Chondrocyte (in vitro differentiated cells): Measurements from ENCODE around the gene MXI1. TPM values are rescaled to one million over a fixed set of nuclear protein-coding genes. Genes with fewer than 3 reads are reported as not detected.
A peak's percentile ranks its signal among the peaks of the same experiment; 100 is the strongest.

ENCODE experiments used
- DNase-seq: peaks from one replicate; pipeline ENCODE4 v3.0.0; 2021; ENCODE audit warnings: mixed read lengths, low spot score
- H3K27ac Mint-ChIP-seq: one replicate; pipeline ENCODE4 v1.8.0; 2021; ENCODE audit warnings: mild to moderate bottlenecking, moderate library complexity, mixed read lengths; ENCODE audit not compliant: unreplicated experiment
- H3K27me3 Mint-ChIP-seq: 2 replicates; pipeline ENCODE4 v1.8.0; 2021; ENCODE audit warnings: low read depth, mixed read lengths
- H3K36me3 Mint-ChIP-seq: 2 replicates; pipeline ENCODE4 v1.8.0; 2021; ENCODE audit warnings: low read depth, mixed read lengths
- H3K4me1 Mint-ChIP-seq: 2 replicates; pipeline ENCODE4 v1.8.0; 2021; ENCODE audit warnings: low read depth, mild to moderate bottlenecking, mixed read lengths
- H3K4me3 Mint-ChIP-seq: one replicate; pipeline ENCODE4 v1.8.0; 2021; ENCODE audit warnings: mild to moderate bottlenecking, moderate library complexity, mixed read lengths; ENCODE audit not compliant: unreplicated experiment
- H3K9me3 Mint-ChIP-seq: 2 replicates; pipeline ENCODE4 v1.8.0; 2021; ENCODE audit warnings: low read depth, mixed read lengths
- CTCF ChIP-seq: fragments of 200-600 bp; sonication (generic); IDR thresholded peaks from 2 replicates; pipeline ENCODE4 v1.5.0; 2021; ENCODE audit warnings: antibody characterized with exemption, mild to moderate bottlenecking, moderate library complexity
- total RNA-seq: library from RNA; stranded (reverse); gene quantifications from 3 replicates; pipeline ENCODE4 v1.2.1, GENCODE V29; 2021

MXI1 gene
- total RNA-seq, 1 donor from 2014 or later, result 26.8 TPM

DNA sequence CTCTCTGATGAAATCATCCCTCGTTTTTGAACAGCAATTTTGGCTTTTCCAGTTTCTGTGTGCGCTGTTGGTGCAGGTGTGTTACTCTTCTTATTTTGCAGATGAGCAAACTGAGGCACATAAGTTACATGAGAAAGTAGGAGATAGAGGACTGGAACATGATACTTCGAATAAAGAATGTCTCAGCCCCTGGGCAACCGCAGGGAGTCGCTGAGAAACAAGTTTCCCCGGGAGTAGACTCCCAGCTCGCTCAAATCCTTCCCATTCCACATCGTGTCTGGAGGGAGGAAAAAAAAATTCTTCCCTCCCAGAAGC is 18.0 kb downstream of the MXI1 start:
- Mint-ChIP-seq H3K4me3 (peak overlapping the region; percentile 78), H3K27me3 (no peaks in the 10 kb centered on the region), H3K4me1 (peaks cover 36% of the 10 kb centered on the region), H3K27ac (peak overlapping the region; percentile 84), H3K9me3 (no peaks in the 10 kb centered on the region), H3K36me3 (peaks cover 3% of the 10 kb centered on the region)
- no peak for DNase-seq
- no peak for TF ChIP-seq CTCF

GRCh38 chr10:110225756-110226542 is 18.5 kb downstream of the MXI1 start:
- peak; percentile 95 for DNase-seq
- Mint-ChIP-seq H3K9me3 (no peaks in the 10 kb centered on the region), H3K4me3 (peak overlapping the region; percentile 96), H3K4me1 (peaks cover 36% of the 10 kb centered on the region), H3K27ac (peak overlapping the region; percentile 99), H3K36me3 (peaks cover 3% of the 10 kb centered on the region), H3K27me3 (no peaks in the 10 kb centered on the region)
- TF ChIP-seq CTCF, result peak; percentile 79

DNA sequence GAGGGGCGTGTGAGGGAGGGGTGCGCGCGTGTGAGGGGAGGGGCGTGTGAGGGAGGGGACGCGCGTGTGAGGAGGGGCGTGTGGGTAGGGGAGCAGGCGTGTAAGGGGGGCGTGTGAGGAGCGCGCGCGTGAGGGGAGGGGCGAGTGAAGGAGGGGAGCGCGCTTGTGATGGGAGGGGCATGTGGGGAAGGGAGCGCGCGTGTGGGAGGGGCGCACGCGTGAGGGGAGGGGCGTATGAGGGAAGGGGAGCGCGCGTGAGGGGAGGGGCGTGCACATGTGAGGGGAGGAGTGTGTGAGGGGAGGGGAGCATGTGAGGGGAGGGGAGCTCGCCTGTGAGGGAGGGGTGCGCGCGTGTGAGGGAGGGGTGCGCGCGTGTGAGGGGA is 19.1 kb downstream of the MXI1 start:
- Mint-ChIP-seq H3K9me3 (no peaks in the 10 kb centered on the region), H3K36me3 (peaks cover 3% of the 10 kb centered on the region), H3K27ac (peak overlapping the region; percentile 99), H3K27me3 (no peaks in the 10 kb centered on the region), H3K4me3 (peak overlapping the region; percentile 96), H3K4me1 (peaks cover 30% of the 10 kb centered on the region)
- DNase-seq, result peak; percentile 96
- TF ChIP-seq CTCF, result no peak

GRCh38 chr10:110226926-110227641 is 19.7 kb downstream of the MXI1 start:
- H3K9me3 Mint-ChIP-seq, result no peaks in the 10 kb centered on the region
- H3K27me3 Mint-ChIP-seq, result no peaks in the 10 kb centered on the region
- peaks cover 3% of the 10 kb centered on the region for H3K36me3 Mint-ChIP-seq
- TF ChIP-seq CTCF, result no peak
- no peak for DNase-seq
- H3K4me1 Mint-ChIP-seq, result peaks cover 25% of the 10 kb centered on the region
- peak overlapping the region; percentile 96 for H3K4me3 Mint-ChIP-seq
- peak overlapping the region; percentile 99 for H3K27ac Mint-ChIP-seq

DNA sequence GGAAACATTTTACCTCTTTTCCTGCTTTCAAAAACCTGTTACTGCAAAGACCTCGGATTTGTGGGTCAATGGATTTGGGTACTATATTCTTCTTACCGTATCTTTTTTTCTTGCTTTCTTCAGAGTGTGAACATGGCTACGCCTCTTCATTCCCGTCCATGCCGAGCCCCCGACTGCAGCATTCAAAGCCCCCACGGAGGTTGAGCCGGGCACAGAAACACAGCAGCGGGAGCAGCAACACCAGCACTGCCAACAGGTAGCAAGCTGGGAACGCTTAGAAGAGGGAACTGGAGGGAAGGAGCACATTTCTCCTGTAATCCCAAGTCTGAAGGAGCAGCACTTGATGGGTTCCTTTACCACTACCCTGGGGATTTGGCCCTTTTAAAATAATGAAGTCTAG is 20.7 kb downstream of the MXI1 start:
- TF ChIP-seq CTCF, result no peak
- Mint-ChIP-seq H3K4me1 (peaks cover 23% of the 10 kb centered on the region), H3K9me3 (no peaks in the 10 kb centered on the region)

More for the DNA sequence above, 20.7 kb downstream of the MXI1 start:
- peaks cover 7% of the 10 kb centered on the region for H3K36me3 Mint-ChIP-seq
- no peak for DNase-seq
- H3K4me3 Mint-ChIP-seq, result peak overlapping the region; percentile 96
- H3K27me3 Mint-ChIP-seq, result no peaks in the 10 kb centered on the region
- no peak overlapping the region for H3K27ac Mint-ChIP-seq
